HS-27A (cell line): Measurements from ENCODE around the gene CADM1.

Experiments used
- DNase-seq: peaks from one replicate; pipeline ENCODE4 v3.0.0-alpha.2; 2012; ENCODE audit warnings: low read depth, missing footprints

Gene CADM1

GRCh38 chr11:115444542-115444941 lies 59.7 kb downstream of the CADM1 start:
- DNase-seq, result no peak

DNA sequence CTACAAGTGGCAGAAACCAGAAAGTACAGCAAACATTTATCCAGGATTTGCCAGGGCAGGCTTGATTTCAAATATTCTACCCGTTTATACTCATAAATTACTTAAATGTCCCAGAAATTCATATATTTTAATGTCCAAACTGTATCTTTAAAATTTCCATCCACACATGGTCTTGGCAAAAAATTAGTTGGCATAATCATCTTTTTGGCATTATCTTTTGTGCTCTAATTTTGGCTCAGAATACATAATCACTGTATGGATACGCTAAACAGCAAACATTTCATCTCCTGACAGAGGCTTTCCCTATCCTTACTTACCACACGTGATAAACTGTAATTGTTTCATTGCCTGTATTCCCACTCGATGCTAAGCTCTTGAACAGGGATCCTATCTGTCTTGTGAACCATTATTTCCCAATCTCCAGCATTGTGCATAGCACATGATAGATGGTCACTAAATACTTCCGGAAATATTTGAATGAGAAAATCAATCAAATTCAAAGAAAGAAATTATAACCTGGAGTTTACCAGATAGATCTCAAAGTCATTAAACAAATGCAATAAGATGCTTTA lies 64.2 kb downstream of the CADM1 start:
- no peak for DNase-seq

- DNase-seq, result no peak
These were observed 64.8 kb downstream of the CADM1 start for GRCh38 chr11:115439385-115439784.

DNA sequence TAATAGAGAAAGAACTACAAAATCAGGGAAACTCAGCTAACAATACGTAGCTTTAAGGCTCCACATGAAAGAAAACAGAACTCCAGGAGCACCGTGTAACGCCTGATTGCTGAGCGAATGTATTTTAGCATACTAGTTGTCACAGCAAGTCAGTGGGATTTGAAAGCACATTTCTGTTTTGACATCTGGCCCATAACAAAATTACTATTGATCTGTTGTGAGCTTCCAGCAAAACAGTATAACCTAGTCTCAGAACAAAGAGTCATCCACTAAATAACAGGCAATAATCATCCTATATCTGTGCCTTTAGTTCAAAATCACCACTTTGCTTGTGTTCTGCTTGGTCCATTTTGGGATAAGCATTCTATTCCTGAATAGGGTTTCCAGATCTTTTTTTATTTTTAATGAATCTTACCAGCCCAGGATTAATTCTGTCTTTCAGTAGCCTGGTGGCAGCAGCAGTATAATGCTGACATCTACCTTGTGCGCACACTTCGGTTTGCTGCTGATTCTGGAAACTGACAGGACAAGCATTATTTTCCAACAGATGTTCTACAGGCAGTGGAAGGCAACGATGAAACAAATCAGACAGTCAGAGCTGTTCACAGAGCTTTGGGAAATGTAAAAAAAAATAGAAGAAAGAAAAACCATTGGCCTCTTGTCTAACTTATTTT lies 66.2 kb downstream of the CADM1 start:
- no peak for DNase-seq

GRCh38 chr11:115430345-115430744 lies 73.9 kb downstream of the CADM1 start:
- DNase-seq, result no peak

DNA sequence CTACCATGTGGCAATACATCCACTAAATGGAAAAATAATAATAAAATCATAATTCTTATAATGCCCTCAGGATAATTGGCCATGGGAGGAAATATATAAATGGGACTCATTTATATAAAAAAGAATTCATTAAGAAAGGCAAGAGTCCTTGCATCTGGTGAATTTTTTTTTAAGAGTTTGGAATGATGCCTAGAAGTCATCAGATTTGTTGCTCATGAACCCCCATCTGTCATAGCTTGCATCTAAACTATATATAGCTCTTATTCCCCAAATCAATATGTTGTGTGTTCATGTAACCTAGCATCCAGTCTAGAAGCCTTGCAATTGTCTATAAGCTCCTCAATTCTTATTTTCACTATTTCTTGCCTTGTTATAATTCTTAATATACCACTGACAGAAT lies 75.9 kb downstream of the CADM1 start:
- DNase-seq, result no peak

DNA sequence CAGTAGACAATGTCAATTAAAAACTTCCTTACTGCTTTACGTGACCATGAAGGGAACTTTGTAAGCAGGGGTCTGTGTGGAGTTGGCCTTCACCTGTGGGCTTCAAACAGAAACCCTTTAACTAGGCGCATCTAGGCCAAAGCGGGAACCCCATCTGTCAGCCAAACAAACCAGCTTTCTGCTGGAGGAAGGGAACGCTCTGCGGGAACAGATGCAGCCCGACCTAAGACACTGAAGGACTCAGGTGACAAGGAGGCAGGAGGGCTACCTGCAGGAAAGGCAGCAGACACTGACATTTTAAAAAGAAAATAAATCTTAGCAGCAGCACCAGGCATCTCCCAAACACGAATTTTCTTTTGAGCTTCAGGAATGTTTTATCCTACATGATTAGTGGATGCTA lies 78.4 kb downstream of the CADM1 start:
- DNase-seq, result no peak

DNA sequence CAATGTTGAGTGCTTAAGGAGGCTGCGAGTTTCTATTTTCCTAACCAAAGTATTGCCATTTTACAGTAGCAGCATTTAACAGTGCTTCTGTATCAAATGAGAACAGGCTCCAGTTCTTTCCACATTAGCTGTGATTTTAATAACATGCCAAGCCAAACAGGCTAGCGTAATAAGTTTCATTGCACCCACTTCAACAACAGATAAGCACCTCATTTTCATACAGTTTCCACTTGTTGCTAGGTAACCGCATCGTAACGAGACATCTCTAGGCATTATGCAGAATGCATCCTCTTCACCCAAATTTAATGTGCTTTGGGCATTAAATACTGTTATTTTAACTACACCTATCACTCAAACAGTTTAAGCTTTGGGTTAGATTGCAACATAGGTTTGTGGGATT lies 79.0 kb downstream of the CADM1 start:
- no peak for DNase-seq

DNA sequence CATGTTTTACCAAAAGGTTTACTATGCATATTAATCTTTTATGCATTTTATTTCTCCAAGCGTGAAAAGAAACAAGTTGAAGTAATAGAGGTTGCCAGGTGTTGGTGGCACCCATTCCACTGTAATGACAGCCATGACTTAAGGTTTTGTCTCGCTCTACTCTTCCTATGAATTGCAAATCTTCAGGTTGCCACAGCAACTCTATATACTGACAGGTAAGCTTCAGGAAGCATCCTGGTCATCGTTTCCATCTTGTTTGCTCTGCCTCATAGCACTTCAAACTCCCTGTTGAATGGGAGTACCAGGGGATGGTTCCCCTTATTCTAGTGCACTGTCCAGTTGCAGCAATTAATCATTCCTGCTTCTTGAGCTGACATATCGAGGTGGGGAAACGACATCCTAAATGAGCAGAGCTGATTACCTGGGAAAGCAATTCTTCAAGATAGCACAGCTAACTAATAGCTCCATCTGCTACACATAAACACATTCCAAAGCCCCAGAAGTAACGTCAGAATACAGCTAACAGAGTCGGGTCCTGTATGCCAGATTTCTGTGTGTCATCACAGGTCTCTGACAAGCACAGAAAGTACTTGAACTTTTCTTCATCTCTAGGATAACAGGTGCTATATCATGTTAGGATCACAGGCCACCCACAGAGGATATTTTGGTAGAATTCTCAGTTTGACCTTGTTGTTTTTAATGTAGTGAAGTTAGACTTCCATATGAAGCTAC lies 80.3 kb downstream of the CADM1 start:
- no peak for DNase-seq

- no peak for DNase-seq
These were observed 82.1 kb downstream of the CADM1 start for GRCh38 chr11:115421992-115422689.

DNA sequence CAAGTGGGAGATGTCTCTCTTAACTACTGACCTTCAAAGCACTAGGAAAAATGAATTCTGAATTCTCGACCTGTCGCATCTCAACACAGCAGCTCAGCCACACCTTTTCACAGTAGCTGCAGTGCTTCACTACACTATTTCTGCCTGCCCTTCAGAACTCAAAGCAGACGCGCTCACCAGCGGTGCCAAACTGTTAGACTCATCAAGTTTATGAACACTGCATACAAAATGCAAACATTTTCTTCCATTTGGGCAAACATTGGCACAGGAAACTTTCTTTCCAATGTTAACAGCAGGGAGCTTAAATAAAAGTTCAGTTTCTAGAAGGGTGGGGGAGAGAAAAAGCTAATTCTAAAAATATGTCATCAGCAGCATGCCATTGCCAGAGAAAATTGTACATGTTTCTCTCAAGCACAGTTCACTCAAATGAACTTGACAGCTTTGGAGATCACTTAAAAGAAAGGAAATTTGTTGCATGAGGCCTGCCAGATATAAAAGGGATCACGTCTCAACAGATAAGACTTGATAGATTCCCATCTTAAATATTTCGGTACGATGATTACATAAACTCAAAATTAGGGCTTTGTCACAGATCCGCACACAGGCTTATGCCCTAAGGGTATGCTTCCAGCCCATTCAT lies 82.7 kb downstream of the CADM1 start:
- DNase-seq, result no peak

- no peak for DNase-seq
These were observed 83.7 kb downstream of the CADM1 start for GRCh38 chr11:115420505-115420904.

- DNase-seq, result no peak
These were observed 85.6 kb downstream of the CADM1 start for GRCh38 chr11:115418626-115419025.

- no peak for DNase-seq
These were observed 86.1 kb downstream of the CADM1 start for GRCh38 chr11:115418081-115418480.

- DNase-seq, result no peak
These were observed 93.1 kb downstream of the CADM1 start for GRCh38 chr11:115411120-115411519.

DNA sequence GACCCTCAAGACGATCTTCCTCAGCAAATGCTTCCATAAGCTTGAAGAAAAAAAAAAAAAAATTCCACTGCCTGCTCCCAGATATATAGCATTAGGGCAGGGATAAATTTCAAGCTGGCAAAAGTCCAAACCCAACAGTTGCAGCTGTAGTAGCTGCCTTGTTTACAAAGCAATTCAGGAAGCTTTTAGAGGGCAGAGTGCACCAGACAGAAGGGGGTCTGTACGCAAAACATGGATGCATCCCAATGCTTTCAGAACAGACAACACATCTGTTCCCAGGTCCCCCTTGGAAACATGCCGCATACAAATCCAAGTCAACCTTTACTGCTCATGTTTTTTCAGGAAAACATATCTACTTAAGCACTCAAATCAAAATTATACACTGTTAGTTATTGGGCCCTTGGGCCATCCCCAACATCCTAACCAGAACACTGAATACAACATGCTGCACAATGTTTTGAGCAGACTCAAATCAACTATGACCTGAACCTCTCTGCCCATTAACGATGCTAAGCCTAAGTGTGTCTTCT lies 94.5 kb downstream of the CADM1 start:
- DNase-seq, result no peak

- no peak for DNase-seq
These were observed 95.0 kb downstream of the CADM1 start for GRCh38 chr11:115409116-115409670.

GRCh38 chr11:115408036-115408921 lies 95.9 kb downstream of the CADM1 start:
- no peak for DNase-seq

- no peak for DNase-seq
These were observed 96.7 kb downstream of the CADM1 start for GRCh38 chr11:115407496-115407895.

DNA sequence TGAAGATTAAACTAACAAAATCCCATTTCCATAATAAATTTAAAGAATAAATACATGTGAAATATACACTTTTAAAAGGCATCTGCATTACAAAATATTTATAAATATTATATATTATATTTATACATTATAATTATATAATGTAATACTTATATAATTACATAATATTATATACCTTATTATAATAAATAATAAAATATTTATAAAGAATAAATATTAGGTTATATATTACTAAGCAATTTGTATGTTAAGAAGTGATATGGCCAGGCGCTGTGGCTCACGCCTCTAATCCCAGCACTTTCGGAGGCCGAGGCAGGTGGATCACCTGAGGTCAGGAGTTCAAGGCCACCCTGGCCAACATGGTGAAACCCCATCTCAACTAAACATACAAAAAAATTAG lies 97.8 kb downstream of the CADM1 start:
- no peak for DNase-seq
